HAP-1 (cell line): Measurements from ENCODE around the gene MFN2.

Source experiments
- DNase-seq, 2 experiments: peaks; one replicate each; pipeline ENCODE4 v3.0.0-alpha.2; 2016 to 2020; ENCODE audit warnings: low spot score in 2 of 2
- H3K27me3 ChIP-seq: fragments of 250-450 bp; sonication (Bioruptor Pico); 2 replicates; pipeline ENCODE4 v1.5.1; 2020; ENCODE audit warnings: low read depth, mild to moderate bottlenecking, moderate library complexity
- H3K36me3 ChIP-seq: fragments of 250-450 bp; sonication (Bioruptor Pico); replicated peaks from 2 replicates; pipeline ENCODE4 v1.5.1; 2020; ENCODE audit warnings: mild to moderate bottlenecking
- H3K4me1 ChIP-seq: fragments of 250-450 bp; sonication (Bioruptor Pico); 2 replicates; pipeline ENCODE4 v1.5.1; 2020; ENCODE audit warnings: mild to moderate bottlenecking
- H3K4me3 ChIP-seq: fragments of 250-450 bp; sonication (Bioruptor Pico); 2 replicates; pipeline ENCODE4 v1.5.1; 2020; ENCODE audit warnings: mild to moderate bottlenecking, moderate library complexity
- H3K9me3 ChIP-seq: fragments of 250-450 bp; sonication (Bioruptor Pico); 2 replicates; pipeline ENCODE4 v1.5.1; 2020; ENCODE audit warnings: mild to moderate bottlenecking, moderate library complexity
- in situ Hi-C: fragments of 300-500 bp; cut with MboI; formaldehyde crosslinking; loops from 3 replicates; pipeline ENCODE4 v1.14.3; 2020; ENCODE audit warnings: low sequenced_read_pairs, inconsistent platforms, mixed read lengths

The MFN2 gene

DNA sequence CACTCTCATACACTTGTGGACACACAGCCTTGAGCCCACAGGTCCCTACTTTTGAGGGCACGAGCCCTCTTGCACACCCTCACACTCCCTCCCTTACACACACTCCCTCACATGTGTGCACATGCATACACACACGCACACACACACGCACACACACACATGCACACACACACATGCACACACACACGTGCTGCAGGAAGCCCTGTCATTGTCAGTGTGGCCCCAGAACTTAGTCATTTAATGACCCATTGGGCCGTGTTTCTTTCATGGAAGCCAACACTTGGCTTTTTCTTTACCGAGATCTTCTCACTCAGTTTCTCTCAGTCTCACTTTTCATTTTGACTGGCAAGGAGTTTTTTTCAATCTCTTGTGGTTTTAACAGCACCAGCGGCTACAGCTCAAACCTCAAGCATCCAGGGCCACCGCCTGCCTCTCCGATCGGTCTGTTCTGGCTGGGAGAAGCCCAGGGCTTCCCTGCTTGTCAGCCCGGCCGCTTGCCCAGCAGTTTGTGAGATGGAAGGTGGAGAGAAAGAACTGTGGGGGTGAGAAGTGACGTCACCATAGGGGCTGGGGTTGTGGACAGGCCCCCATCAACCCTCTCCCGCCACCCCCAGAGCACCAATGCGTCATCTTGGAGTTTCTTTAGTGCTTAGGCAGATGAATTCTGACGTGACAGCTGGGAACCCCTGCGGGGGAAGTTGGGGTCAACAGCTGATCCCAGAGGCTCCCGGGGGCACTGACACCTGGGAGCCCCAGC, 67.1 kb downstream of the MFN2 start:
- H3K27me3 ChIP-seq, result no peaks in the 10 kb centered on the region
- H3K36me3 ChIP-seq, result no peaks in the 10 kb centered on the region
- H3K9me3 ChIP-seq, result no peaks in the 10 kb centered on the region
- in situ Hi-C loops, result no loop called here
- H3K4me1 ChIP-seq, result no peaks in the 10 kb centered on the region
- no peak for DNase-seq
- no peak overlapping the region for H3K4me3 ChIP-seq

DNA sequence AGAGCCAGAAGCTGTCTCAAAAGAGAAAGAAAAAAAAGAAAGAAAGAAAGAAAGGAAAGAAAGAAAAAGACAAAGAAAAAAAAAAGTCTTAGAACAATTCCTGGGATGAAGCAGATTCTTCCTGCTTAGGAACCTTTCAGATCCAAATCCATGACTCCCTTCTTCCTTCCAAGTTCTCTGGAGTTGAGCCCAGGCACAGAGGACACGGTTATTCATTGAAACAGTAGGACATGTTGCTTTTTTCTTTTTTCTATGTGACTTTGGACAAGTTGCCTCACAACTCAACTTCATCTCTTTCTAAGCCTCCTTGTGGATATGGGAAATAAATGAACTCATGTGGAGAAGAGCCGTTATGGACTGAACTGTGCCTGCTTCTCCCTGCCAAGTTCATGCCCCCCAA, 68.1 kb downstream of the MFN2 start:
- DNase-seq, result no peak
- Histone ChIP-seq H3K36me3 (no peaks in the 10 kb centered on the region), H3K9me3 (no peaks in the 10 kb centered on the region), H3K27me3 (no peaks in the 10 kb centered on the region), H3K4me3 (no peak overlapping the region), H3K4me1 (no peaks in the 10 kb centered on the region)
- in situ Hi-C loops, result no loop called here

DNA sequence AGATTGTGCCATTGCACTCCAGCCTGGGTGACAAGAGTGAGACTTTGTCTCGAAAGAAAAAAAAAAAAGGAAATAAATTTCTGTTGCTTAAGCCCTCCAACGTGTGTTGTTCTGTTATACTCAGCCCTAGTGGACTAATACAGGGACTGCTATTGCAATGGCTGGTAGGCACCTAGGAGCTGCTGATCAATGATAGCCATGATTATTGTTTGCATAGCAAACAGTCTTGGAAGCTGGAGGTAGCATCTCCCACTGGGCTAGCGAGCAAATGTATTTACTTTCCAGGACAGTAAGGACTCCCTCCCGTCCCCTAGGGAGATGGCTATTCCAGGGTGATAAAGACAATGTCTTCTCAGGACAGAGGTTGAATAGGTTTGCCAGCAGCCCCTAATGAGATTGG, 69.4 kb downstream of the MFN2 start:
- DNase-seq, result no peak
- in situ Hi-C loops, result no loop called here
- no peaks in the 10 kb centered on the region for H3K27me3 ChIP-seq
- no peaks in the 10 kb centered on the region for H3K9me3 ChIP-seq
- no peaks in the 10 kb centered on the region for H3K36me3 ChIP-seq
- no peak overlapping the region for H3K4me3 ChIP-seq
- no peaks in the 10 kb centered on the region for H3K4me1 ChIP-seq

DNA sequence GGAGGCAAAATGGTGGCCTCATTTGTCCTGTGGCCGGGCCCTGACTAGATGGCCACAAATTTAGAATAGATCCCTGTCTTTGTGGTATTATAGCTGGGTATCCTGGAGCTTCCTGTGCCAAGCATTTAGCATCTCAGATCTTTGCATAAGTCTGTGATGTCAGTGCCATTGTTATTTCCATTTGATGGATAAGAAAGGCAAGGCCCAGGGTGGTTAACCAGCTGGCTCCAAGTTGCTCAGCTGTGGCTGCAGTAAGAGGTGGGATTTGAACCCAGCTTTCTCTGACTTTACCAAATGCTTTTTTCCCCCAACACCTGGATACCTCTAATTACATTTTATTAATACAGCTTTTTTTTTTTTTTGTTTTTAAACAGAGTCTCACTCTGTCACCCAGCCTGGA, 71.1 kb downstream of the MFN2 start:
- H3K4me3 ChIP-seq, result no peak overlapping the region
- H3K4me1 ChIP-seq, result no peaks in the 10 kb centered on the region
- H3K27me3 ChIP-seq, result no peaks in the 10 kb centered on the region
- no peaks in the 10 kb centered on the region for H3K9me3 ChIP-seq
- DNase-seq, result no peak
- no peaks in the 10 kb centered on the region for H3K36me3 ChIP-seq
- in situ Hi-C loops, result no loop called here

DNA sequence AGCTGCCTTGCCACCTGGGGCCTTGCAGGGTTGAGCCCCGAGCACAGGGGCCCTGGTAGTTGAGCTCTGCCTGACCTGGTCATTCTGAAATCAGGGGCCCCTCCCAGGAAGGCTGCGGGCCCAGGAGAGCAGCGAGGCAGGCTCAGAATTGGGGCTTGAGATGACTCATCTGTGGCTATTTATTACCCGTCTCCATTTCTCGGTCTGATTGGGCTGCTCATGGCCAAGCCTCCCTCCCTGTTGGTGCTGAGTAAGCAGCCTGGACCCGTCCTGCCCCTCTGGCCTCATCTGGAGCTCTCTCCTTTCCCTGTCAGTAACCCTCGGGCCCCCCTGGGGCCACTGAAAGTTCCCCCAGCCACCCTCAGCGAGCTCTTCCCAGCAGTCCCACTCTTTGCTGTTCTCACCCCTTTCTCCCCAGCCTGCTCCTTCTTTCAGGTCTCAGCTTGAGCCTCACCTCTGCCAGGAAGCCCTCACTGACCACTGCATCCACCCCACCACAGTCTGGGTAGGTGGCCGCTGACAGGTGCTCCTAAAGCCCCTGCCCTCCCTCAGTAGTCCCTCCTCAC, 71.8 kb downstream of the MFN2 start:
- no peaks in the 10 kb centered on the region for H3K27me3 ChIP-seq
- DNase-seq, result no peak
- H3K4me3 ChIP-seq, result no peak overlapping the region
- no peaks in the 10 kb centered on the region for H3K9me3 ChIP-seq
- no peaks in the 10 kb centered on the region for H3K36me3 ChIP-seq
- H3K4me1 ChIP-seq, result no peaks in the 10 kb centered on the region
- in situ Hi-C loops, result no loop called here

DNA sequence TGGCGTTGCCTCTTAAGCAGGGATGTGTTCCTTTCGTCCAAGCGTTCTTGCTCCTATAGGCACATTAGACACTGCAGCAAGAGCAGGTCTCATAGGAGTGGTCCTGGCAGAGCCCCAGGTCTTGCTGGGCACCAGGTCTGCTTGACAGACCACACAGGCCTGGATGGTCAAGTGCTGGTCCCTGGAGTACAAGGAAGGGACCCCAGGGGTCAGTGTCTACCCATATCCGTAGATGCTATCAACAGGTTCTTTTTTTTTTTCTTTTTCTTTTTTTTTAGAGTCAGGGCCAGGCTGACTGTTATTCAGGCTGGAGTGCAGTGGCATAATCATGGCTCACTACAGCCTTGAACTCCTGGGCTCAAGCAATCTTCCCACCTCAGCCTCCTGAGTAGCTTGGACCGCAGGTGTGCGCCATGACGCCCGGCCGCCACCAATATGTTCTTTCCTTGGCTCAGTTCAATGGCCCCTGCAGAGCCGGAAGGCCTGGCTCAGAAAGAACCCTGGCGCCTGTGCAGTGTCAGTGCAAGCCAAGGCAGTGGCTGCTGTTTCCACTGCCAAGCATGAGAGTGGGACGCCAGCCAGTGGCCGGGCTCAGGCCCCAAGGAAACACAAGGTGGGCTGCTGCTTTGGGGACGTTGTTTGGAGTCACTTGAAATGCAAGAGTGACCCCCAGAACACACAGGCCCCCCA, 72.9 kb downstream of the MFN2 start:
- no peaks in the 10 kb centered on the region for H3K9me3 ChIP-seq
- no peaks in the 10 kb centered on the region for H3K4me1 ChIP-seq
- no peaks in the 10 kb centered on the region for H3K36me3 ChIP-seq
- in situ Hi-C loops, result no loop called here
- DNase-seq, result no peak
- no peak overlapping the region for H3K4me3 ChIP-seq
- no peaks in the 10 kb centered on the region for H3K27me3 ChIP-seq

DNA sequence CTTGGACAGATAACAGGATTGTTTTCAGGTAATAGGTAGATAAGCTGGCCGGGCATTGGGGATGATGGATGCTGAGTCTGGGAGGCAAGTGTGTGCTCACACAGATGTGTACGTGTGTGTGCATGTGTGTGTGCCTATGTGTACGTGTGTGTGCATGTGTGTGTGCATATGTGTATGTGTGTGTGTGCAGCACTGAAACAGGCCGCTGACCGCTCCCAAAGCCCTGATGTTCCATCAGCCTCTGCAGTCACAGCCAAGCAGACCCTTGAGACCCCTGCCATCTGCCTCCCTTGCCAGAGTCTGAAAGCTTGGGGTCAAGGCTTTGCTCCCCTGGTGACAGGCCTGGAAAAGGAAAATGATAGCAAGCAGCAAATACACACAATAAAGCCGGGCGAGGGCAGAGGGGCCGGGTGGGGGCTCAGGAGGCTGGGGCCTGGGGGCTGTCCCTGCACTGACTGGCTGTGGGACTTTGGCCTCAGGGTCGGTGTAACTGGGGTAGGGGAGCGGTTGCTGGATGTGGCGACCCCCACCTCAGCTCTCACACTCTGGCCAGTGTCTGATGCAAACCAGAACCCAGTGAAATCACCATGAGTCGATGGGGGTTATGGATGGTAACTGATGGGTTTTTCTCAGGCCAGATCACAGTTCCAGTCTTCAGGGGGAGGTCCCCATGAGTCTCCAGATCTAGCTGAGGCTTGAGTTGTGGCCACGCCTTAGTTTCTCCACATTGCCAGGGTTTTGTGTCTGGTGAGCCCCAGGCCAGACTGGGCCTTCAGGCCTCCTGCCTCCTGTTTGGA, 73.7 kb downstream of the MFN2 start:
- Histone ChIP-seq H3K36me3 (no peaks in the 10 kb centered on the region), H3K9me3 (no peaks in the 10 kb centered on the region), H3K4me1 (no peaks in the 10 kb centered on the region), H3K27me3 (no peaks in the 10 kb centered on the region), H3K4me3 (no peak overlapping the region)
- in situ Hi-C loops, result no loop called here
- no peak for DNase-seq

DNA sequence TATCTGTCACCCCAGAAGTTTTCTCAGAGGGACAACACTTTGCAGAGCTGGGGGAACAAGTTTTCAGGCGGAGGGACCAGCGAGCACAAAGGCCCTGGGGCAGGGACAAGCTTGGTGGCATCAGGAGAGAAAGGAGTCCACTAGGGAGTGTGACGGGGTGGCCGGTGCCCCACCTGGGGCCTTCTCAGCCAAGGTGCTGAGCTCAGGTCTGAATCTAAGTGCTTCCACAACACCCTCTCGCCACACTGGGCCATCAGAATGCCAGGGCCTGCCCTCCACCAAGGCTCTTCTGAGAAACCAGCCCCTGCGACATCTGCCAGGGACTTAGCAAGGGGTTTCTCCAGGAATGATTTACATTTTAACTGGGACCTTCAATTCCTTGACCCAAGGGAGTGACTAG, 75.0 kb downstream of the MFN2 start:
- H3K27me3 ChIP-seq, result 0 out of 2 replicates have a peak, but pooled peaks cover 3% of the 10 kb centered on the region
- in situ Hi-C loops, result no loop called here
- no peak overlapping the region for H3K4me3 ChIP-seq
- H3K9me3 ChIP-seq, result no peaks in the 10 kb centered on the region
- H3K36me3 ChIP-seq, result no peaks in the 10 kb centered on the region
- no peaks in the 10 kb centered on the region for H3K4me1 ChIP-seq
- DNase-seq, result no peak

DNA sequence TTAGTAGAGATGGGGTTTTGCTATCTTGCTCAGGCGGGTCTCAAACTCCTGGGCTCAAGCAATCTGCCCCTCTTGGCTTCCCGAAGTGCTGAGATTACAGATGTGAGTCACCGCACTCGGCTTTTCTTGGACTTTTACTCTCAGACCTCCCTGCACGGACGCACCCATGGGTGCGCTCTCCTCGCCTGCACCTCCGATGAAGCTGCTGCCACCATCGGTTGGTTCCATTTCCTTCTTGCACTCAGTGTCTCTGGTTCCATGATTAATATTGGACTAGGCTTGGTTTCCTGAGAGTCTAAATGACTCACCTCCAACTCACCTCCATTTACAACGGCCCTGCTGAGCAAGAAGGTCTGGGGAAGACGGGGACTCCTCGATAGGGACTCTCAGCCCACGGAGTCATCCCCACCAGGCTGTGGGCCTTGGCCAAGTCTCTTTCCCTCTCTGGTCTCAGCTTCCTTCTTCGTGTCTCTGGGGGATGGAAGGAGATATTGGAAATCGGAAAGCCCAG, 76.1 kb downstream of the MFN2 start:
- Histone ChIP-seq H3K36me3 (no peaks in the 10 kb centered on the region), H3K9me3 (0 out of 2 replicates have a peak, but pooled peaks cover 2% of the 10 kb centered on the region), H3K4me3 (no peak overlapping the region), H3K27me3 (peaks cover 4% of the 10 kb centered on the region; the same call in 1 of the 2 replicates), H3K4me1 (no peaks in the 10 kb centered on the region)
- in situ Hi-C loops, result no loop called here
- DNase-seq, result no peak

DNA sequence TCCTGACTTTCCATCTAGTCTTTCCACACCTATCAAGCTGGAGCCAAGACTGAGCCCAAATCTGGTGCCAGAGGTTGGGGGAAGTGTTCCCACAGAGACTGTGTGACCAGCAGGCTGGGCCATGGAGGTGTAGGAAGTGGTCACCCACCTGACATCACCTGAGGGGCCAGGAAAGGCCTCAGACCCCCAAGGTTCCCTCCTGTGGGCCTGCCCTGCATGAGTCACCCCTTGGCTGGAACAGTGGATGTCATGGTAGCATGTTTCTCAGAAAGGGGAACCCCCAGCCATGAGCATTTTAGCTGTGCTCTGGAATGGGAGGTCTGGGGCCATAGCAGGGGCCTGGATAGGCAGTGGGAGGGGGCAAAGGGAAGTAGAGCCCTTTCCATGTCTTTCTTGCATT, 77.1 kb downstream of the MFN2 start:
- Histone ChIP-seq H3K4me3 (no peak overlapping the region), H3K9me3 (0 out of 2 replicates have a peak, but pooled peaks cover 2% of the 10 kb centered on the region), H3K27me3 (peaks cover 8% of the 10 kb centered on the region; the same call in 1 of the 2 replicates), H3K36me3 (no peaks in the 10 kb centered on the region), H3K4me1 (no peaks in the 10 kb centered on the region)
- in situ Hi-C loops, result no loop called here
- DNase-seq, result no peak

DNA sequence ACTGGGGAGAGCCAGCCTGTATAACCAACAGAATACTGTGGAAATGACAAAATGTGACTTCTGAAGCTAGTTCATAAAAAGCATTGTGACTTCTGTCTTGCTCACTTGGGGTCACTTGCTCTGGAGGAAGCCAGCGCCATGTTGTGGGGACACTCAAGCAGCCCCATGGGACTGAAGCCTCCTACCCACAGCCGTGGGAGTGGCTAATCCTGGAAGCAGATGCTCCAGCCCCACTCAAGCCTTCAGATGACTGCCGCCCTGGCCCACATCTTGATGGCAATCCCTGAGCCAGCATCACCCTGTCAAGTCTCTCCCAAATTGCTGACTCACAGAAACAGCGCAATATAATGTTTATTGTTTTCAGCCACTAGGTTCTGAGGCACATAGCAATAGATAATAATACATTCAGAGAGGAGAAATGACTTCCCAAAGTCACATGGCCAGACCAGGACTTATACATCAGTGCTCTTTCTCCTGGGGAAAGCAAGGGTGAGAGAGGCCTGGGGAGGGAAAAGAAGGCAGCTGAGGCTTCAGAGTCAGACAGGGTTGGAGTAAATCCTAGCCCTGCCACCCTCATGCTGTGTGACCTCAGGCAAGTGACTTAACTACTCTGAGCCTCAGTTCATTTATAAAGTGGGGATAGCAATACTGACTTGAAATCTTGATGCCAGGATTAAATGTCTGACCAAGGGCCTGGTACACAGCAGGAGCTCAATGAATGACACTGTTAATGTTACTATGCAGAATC, 77.9 kb downstream of the MFN2 start:
- no peaks in the 10 kb centered on the region for H3K4me1 ChIP-seq
- H3K9me3 ChIP-seq, result 0 out of 2 replicates have a peak, but pooled peaks cover 2% of the 10 kb centered on the region
- H3K4me3 ChIP-seq, result no peak overlapping the region
- DNase-seq, result no peak
- in situ Hi-C loops, result no loop called here
- H3K27me3 ChIP-seq, result peaks cover 12% of the 10 kb centered on the region
- H3K36me3 ChIP-seq, result no peaks in the 10 kb centered on the region

DNA sequence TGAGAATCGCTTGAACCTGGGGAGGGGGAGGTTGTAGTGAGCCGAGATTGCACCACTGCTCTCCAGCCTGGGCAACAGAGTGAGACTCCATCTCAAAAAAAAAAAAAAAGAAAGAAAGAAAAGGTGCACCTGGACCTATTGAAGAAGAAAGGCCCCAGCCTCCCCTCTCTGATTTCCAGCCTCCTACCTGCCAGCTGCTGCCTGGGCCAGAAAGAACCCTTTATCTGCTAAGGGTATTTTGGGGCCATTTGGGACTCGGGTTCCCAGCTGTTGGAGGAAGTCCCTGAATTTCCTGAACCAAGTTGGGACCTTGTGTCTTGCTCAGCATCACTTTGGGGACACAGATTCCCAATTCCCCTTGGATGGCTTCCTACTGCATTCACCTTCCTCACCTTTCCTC, 79.0 kb downstream of the MFN2 start:
- in situ Hi-C loops, result no loop called here
- H3K27me3 ChIP-seq, result peaks cover 23% of the 10 kb centered on the region

More for the DNA sequence above, 79.0 kb downstream of the MFN2 start:
- Histone ChIP-seq H3K36me3 (no peaks in the 10 kb centered on the region), H3K9me3 (0 out of 2 replicates have a peak, but pooled peaks cover 2% of the 10 kb centered on the region), H3K4me1 (no peaks in the 10 kb centered on the region), H3K4me3 (no peak overlapping the region)
- no peak for DNase-seq
